Epithelial cell of prostate (primary cell): ENCODE measurements around the gene FAM210A.

Experiments
- DNase-seq: peaks from one replicate; pipeline ENCODE4 v3.0.0-alpha.2; 2011; ENCODE audit warnings: low read depth, low spot score
- H3K27ac ChIP-seq: fragments of 450-650 bp; 2 replicates; pipeline ENCODE4 v1.5.1; 2017; ENCODE audit warnings: mild to moderate bottlenecking

Gene FAM210A

GRCh38 chr18:13625843-13626543 is 100.4 kb downstream of the FAM210A start:
- no peak overlapping the region for H3K27ac ChIP-seq
- DNase-seq: no peak

GRCh38 chr18:13625355-13625754 is 101.0 kb downstream of the FAM210A start:
- no peak for DNase-seq

GRCh38 chr18:13624563-13625237 is 101.7 kb downstream of the FAM210A start:
- no peak for DNase-seq
- no peak overlapping the region for H3K27ac ChIP-seq

More at GRCh38 chr18:13625355-13625754, 101.0 kb downstream of the FAM210A start:
- no peak overlapping the region for H3K27ac ChIP-seq

- H3K27ac ChIP-seq: no peak overlapping the region
Observed at GRCh38 chr18:13623871-13624270, 102.5 kb downstream of the FAM210A start.

GRCh38 chr18:13623348-13623747 is 103.0 kb downstream of the FAM210A start:
- no peak for DNase-seq
- no peak overlapping the region for H3K27ac ChIP-seq

More at GRCh38 chr18:13623871-13624270, 102.5 kb downstream of the FAM210A start:
- DNase-seq: no peak

- no peak for DNase-seq
Observed at GRCh38 chr18:13622751-13623150, 103.6 kb downstream of the FAM210A start.

GRCh38 chr18:13621886-13622619 is 104.3 kb downstream of the FAM210A start:
- no peak for DNase-seq
- H3K27ac ChIP-seq: no peak overlapping the region

More at GRCh38 chr18:13622751-13623150, 103.6 kb downstream of the FAM210A start:
- no peak overlapping the region for H3K27ac ChIP-seq

- no peak overlapping the region for H3K27ac ChIP-seq
- no peak for DNase-seq
Observed at GRCh38 chr18:13621446-13621849, 104.9 kb downstream of the FAM210A start.

GRCh38 chr18:13620818-13621445 is 105.4 kb downstream of the FAM210A start:
- no peak for DNase-seq

GRCh38 chr18:13620206-13620672 is 106.1 kb downstream of the FAM210A start:
- H3K27ac ChIP-seq: no peak overlapping the region
- no peak for DNase-seq

More at GRCh38 chr18:13620818-13621445, 105.4 kb downstream of the FAM210A start:
- no peak overlapping the region for H3K27ac ChIP-seq

GRCh38 chr18:13619505-13620205 is 106.7 kb downstream of the FAM210A start:
- no peak for DNase-seq
- no peak overlapping the region for H3K27ac ChIP-seq

GRCh38 chr18:13618760-13619438 is 107.5 kb downstream of the FAM210A start:
- no peak for DNase-seq
- H3K27ac ChIP-seq: no peak overlapping the region

GRCh38 chr18:13617826-13618515 is 108.4 kb downstream of the FAM210A start:
- no peak overlapping the region for H3K27ac ChIP-seq
- no peak for DNase-seq

GRCh38 chr18:13616525-13617035 is 109.8 kb downstream of the FAM210A start:
- no peak for DNase-seq
- no peak overlapping the region for H3K27ac ChIP-seq

GRCh38 chr18:13616041-13616440 is 110.3 kb downstream of the FAM210A start:
- H3K27ac ChIP-seq: no peak overlapping the region
- DNase-seq: no peak

- no peak for DNase-seq
Observed at GRCh38 chr18:13615432-13615861, 110.9 kb downstream of the FAM210A start.

GRCh38 chr18:13614641-13615288 is 111.6 kb downstream of the FAM210A start:
- DNase-seq: no peak
- H3K27ac ChIP-seq: no peak overlapping the region

More at GRCh38 chr18:13615432-13615861, 110.9 kb downstream of the FAM210A start:
- no peak overlapping the region for H3K27ac ChIP-seq
